CD4-positive, alpha-beta T cell treated with Interleukin-17A for 1 hour (primary cell): Measurements from ENCODE around the gene GSTM4.

Experiments
- DNase-seq: peaks from one replicate; pipeline ENCODE4 v3.0.0-alpha.2; 2020

The GSTM4 gene

DNA sequence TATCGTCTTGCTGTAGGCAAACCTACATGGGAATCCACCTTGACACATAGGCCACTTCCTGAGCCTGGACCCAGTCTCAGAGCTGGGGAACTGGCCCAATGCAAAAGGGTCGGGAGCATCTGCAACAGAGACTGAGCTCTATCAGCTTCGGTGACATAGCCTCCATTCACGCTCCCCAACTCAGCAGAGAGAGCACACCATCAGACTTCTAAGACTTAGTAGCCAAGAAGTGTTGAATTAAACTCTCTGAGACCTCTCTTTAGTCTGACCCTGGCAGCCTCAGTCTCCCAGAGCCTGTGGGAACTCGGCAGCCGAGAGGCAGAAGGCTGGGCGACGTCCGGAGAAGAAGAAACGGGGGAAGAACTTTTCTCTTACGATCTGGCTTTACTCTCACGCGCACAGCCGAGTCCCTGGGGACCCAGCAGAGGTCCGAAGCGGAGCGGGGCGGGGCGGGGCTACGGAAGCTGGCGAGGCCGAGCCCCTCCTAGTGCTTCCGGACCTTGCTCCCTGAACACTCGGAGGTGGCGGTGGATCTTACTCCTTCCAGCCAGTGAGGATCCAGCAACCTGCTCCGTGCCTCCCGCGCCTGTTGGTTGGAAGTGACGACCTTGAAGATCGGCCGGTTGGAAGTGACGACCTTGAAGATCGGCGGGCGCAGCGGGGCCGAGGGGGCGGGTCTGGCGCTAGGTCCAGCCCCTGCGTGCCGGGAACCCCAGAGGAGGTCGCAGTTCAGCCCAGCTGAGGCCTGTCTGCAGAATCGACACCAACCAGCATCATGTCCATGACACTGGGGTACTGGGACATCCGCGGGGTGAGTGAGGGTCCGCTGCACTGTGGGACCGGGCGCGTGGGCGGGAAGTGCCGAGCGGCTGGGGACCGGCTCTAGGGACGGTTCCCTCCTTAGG, at the start of gene GSTM4:
Gene GSTM4 (plus strand): TSS at position 485 of the 905 bp plus-strand sequence. CDS start 291 bp downstream, at position 776.
- peak; percentile 61 for DNase-seq

- DNase-seq = no peak
Measured at GRCh38 chr1:109609881-109610280, 46.0 kb upstream of the GSTM4 start.

GRCh38 chr1:109610609-109611307, 45.1 kb upstream of the GSTM4 start:
- DNase-seq = no peak

DNA sequence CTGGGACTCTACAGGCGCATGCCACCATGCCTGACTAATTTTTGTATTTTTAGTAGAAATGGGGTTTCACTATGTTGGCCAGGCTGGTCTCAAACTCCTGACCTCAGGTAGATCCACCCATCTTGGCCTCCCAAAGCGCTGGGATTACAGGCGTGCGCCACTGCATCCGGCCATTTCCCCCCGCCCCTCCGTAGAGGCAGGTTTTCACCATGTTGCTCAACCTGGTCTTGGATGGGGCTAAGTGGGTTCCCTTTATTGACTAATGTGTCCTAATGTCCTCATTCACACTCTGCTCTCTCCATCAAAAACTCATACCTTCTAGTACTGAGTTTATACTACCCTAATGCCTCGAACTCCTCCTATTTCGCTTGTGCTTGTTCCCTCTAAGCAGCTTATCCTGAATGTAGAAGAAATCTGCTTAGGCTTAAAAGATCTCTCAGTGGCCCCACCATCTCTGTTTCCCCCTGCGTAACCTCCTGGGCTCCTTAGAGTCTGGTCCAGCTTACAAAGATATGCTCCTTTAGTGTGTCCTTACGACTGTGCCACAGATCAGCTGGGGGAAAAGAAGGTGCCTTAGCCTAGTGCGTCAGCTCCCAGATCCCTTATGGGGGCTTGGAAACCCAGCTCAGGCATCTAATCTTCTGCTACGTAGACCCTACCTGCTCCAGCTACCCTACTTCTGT, 44.5 kb upstream of the GSTM4 start:
- no peak for DNase-seq

DNA sequence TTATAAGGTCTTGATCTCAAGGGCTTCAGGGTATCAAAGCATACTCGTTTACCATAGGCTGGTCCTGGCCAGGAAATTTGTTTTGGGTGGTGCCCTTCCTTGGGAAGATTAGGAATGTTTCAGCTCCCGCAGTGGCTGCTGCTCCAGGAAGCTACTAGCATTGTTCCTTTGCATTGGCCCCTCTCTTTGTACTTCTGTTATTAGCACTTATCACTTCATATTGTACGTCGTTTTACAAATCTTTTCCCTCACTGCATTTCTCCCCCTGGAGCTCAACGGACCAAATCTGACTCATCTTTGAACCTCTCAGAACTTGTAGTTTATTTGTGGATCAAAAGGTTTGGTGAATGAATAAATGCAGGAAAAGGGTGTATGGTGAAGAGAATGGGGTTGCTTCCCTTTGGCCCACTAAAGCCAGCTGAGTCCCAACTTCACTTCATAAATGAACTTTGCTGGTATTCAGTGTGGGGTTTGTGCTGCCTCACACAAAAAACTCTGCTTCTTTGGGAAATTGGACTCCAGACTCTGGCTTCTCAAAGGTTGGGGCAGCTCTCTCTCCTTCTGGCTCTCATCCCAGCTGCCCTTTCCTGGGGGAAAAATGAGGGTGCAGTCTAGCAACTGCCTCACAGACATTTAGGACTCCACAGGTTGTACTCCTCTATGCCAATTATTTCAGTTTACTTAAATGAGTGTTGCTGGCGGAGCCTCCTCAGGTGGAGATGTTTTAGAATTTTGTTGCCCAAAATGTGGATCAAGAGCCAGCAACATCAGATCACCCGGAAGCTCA, 42.3 kb upstream of the GSTM4 start:
- no peak for DNase-seq

DNA sequence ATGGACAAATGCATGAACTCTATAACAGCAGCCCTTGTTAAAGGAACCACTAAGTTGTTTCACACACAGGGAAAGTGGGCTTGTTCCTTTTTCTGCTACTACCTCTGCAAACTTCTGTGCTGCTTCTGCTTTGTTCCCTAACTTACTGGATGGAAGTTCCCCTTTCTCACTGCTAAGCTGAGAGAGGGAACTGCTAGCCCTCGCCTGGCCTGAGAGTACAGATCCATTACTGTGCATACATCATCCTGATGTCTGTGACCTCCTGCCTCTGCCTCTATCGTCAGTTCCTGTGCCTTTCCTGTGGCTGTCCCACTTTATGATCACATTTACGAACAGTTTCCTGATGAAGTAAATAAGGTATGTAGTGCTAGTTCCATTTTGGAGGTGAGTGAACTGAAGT, 40.0 kb upstream of the GSTM4 start:
- DNase-seq = peak; percentile 66

DNA sequence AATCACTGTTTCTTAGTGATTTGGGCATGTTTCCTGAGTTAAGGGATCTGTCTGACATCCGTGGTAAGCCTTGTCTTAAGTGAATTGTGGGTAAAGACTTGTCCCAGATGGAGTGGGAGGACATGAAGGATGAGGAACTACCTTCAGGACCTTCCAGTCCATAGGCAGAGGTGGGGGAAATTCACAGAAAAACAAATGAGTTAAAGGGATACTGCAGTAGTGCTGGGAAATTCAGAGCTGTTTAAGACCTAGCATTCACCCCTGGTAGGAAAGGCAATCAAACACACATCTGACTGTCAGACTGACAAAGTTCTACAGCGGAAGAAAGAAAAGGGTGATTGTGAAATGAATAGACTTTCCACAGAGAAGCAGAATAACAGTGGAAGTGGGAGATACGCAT, 39.5 kb upstream of the GSTM4 start:
- DNase-seq = no peak

DNA sequence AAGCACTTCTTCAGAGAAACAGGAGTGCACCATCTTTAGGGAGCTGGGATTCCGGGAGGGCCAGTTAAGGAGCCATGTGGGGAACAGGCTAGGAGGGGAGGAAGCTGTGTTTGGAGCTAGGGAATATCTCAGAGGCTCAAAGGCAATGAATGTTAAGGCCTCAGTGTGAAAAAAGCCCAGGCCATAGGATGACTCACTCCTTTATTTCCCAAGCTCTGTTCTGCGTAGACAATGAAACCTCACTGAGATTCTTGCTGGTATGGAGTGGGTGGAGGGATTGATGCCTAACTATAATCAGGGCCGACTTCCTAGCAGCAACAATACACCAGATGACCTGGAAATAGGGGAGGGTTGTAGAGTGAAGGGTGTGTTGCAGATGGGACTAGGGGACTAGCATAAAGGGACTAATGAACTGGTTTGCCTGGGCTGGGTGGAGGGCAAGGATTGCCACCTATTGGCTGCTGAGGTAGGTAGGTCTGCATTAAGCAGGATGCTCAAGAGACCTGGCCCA, 38.6 kb upstream of the GSTM4 start:
- peak; percentile 44 for DNase-seq

DNA sequence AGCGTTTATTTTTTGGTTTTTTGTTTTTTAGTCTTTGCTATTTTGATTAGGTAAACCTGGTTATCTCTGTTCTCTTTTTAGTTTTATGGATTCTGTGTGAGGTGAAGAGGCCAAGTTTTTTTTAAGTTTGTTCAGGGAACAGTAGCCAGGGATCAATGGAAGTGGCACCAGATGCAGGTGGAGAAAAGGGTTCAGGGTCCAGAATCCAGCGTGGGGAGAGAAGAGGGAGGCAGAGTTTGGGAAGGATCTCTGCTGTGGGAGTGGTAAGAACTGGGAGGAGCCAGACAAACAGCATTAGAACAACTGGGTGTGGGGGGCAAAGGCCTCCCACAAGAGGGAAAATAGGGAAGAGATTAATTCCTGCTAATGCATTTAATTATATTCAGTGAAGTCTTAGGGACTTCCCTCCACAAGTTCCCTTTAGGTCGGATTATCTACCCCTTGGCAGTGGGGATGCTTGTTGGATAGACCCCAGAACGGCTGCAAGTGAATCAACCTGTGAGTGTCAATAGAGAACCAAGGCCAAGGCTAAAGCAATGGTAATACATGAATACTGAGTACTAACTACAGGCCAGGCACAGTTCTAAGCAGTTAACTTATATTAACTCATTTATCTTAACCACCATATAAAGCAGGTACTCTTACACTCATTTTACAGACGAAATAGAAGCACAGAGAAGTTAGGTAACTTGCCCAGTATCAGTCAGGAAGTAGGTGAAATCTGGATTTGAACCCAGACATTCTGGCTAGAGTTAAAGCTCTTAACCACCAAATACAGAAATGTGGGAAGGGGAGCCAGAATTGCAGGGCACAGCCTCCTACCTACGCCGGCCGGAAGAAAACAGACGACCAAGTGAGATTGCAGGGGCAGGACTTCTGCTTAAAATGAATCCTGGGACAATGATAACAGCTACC, 37.0 kb upstream of the GSTM4 start:
- DNase-seq = no peak

DNA sequence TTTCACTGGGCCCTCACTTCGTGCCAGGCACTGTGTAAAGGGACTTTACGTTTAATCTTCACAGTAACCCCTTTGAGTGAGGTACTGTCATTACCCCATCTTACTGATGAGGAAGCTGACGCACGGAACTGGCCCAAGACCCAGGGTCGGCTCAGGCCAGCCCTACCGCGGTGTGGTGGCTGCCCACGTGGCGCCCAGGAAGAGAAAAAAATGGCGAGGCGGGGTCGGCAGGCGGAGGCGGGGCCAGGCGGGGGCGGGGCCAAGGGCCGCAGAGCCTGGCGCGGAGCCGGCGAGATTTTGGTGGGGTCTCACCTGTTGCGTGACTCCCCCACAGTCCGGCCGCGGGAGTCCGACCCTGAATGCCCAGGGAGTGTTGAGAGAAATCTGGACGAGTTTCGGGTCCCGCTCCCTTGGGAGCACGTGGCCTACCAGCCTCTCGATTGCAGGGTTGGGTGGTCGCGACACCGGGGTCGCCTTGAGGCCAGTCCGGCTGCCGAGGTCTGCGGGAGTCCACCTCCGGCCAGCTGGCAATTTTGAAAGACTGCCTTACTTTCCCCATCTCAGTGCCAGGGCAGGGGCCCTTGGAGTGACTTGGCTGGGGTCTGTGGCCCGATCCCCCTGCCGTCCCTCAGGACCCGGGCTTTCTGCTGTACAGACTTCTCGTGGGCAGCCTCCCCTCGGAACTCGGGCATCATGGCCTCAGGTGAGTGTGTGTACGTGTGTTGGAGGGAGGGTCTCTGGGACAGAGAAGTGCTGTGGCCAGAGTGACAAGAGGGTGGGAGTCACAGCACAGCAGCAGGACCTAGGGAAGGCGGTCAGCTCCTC, 36.1 kb upstream of the GSTM4 start, which contains the start of the genes AMPD2 and GNAT2:
Gene AMPD2 (plus strand): TSS at position 262 of the 825 bp plus-strand sequence. CDS start 1,339 bp downstream, outside the sequence.
Gene GNAT2 (minus strand): TSS at position 41 of the 825 bp plus-strand sequence. CDS start 6,746 bp downstream, outside the sequence.
- DNase-seq = peak; percentile 89

- no peak for DNase-seq
Measured at GRCh38 chr1:109620401-109620791, 35.5 kb upstream of the GSTM4 start.

GRCh38 chr1:109620841-109621286, 35.0 kb upstream of the GSTM4 start:
- DNase-seq = peak; percentile 97

DNA sequence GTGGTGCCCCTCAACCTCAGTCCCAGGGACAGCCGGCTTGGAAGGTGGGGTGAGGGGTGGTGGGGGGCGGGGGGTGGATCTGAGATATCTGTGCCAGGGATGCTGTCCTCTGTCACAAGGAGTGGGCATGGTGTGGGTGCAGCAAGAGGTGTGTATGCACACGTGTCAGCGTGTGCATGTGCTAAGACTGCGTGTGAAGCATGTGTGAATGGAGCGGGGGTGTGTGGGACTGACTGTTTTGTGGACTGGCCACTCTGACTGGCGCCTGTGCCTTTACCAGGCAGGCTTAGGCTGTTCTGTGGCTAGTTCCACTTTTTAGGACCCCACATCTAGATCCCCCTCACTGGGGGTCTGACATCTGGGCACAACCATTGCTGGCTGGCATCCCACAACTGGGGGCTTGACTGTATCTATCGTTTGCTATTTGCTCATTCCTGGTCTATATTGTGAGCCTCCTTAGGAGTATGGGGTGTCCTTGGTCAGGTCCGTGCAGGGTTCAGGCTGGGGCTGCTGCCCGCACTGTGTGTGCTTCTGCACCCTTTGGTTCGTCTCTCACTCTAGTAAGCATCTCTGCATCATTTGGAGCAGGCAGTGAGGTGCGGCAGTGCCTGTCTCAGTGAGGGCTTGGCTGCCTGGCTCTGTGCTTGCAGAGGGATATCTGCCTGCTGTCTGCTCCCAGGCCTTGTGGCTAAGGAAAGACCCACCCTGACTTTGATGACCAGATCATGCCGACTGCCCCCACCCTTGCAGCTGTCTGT, 34.3 kb upstream of the GSTM4 start:
- DNase-seq = no peak

DNA sequence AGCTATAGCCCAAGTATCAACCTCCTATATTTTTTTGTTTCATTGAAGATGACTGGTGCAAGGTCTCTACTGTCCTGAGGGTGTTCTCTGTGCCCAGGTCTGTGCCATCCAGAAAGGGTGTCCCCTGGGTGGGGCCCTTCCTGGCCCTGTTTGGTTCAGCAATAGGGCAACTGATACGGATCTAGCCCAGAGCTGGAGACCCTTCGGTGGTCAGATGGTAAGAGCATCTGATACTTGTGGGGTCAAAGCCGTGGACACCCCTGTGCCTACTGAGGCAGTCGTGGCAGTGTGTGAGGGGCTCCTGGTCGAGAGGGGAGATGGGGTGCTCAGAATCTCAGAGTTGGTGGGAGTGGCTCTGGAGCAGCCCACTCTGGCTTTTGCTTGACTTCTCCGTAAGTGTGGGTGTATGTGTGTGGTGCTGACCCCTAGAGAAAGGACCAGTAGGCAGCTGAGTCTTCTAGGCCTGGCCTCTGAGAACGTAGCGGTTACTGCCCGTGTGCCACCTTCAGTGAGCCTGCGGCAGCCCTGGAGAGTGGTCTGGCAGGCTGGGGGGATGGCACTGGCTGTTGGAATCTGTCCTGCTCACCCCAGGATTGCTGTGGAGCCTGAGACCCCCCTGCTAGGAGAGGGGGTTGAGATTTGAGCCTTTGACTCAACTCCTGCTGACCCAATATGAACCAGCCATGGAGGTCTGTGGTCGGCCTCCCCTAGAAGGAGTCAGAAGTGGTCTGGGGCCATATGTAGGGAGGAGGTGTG, 33.6 kb upstream of the GSTM4 start:
- DNase-seq = no peak

- DNase-seq = no peak
Measured at GRCh38 chr1:109622895-109623294, 33.0 kb upstream of the GSTM4 start.

- DNase-seq = no peak
Measured at GRCh38 chr1:109623601-109624161, 32.2 kb upstream of the GSTM4 start.

- DNase-seq = peak; percentile 26
Measured at GRCh38 chr1:109624201-109625010, 31.5 kb upstream of the GSTM4 start.
